ENCODE data around the gene HNRNPA1.

- TF ChIP-seq POLR2A (IDR thresholded peaks at IDR 0.05) = no peak
- TF ChIP-seq CTCF (IDR thresholded peaks at IDR 0.05) = no peak
These were observed 48.2 kb downstream of the HNRNPA1 start for GRCh38 chr12:54328595-54329337.
